SH-SY5Y (cell line): Measurements from ENCODE around the gene CCDC177.

Experiments used
- GATA2 ChIP-seq: IDR thresholded peaks from 2 replicates; pipeline ENCODE4 v1.6.1; 2011; ENCODE audit warnings: mild to moderate bottlenecking, low read depth, low read length
- GATA3 ChIP-seq: IDR thresholded peaks from 2 replicates; pipeline ENCODE4 v1.6.1; 2011; ENCODE audit warnings: low read depth, mild to moderate bottlenecking, low read length, moderate library complexity

DNA sequence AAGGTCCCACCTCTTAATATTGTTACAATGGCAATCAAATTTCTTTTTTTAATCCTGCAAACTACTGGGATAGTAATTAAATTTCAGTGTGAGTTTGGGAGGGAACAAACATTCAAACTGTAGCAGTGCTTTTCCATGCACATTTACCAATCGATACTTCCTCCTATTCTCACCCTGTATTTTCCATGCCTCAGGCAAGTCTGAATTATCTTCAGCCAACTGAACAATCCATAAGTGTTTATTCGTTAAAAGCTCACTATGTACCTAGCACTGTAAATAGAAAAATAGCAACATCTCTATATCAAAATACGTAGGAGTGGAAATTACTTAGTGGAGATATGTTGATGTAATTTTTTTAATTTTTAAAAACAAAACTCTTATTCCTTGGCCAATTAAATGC, 43.5 kb downstream of the CCDC177 start:
- TF ChIP-seq GATA3 (no peak), GATA2 (no peak)
